Karpas-422 (cell line): ENCODE measurements around the gene SYMPK. TPM values are rescaled to one million over a fixed set of nuclear protein-coding genes. Genes with fewer than 3 reads are reported as not detected.
A peak's percentile ranks its signal among the peaks of the same experiment; 100 is the strongest.

Experiments used
- DNase-seq: peaks from one replicate; pipeline ENCODE4 v3.0.0-alpha.2; 2015
- H2AFZ ChIP-seq: fragments of 200-600 bp; sonication (generic); 2 replicates; pipeline ENCODE4 v1.6.1; 2014; ENCODE audit warnings: antibody characterized with exemption, low read length, mixed read lengths
- H3K27ac ChIP-seq: fragments of 200-600 bp; sonication (generic); 2 replicates; pipeline ENCODE4 v1.5.1; 2014; ENCODE audit warnings: mild to moderate bottlenecking, low read length, moderate library complexity
- H3K27me3 ChIP-seq: fragments of 200-600 bp; sonication (generic); 2 replicates; pipeline ENCODE4 v1.6.1; 2014; ENCODE audit warnings: low read length, mixed read lengths
- H3K36me3 ChIP-seq: fragments of 200-600 bp; sonication (generic); 2 replicates; pipeline ENCODE4 v1.6.1; 2014; ENCODE audit warnings: low read length, mixed read lengths; ENCODE audit not compliant: insufficient read depth
- H3K4me1 ChIP-seq: fragments of 200-600 bp; sonication (generic); 2 replicates; pipeline ENCODE4 v1.6.1; 2014; ENCODE audit warnings: mild to moderate bottlenecking, low read length, mixed read lengths
- H3K4me2 ChIP-seq: fragments of 200-600 bp; sonication (generic); 2 replicates; pipeline ENCODE4 v1.6.1; 2014; ENCODE audit warnings: low read length, low read depth, mild to moderate bottlenecking; ENCODE audit not compliant: poor library complexity, severe bottlenecking
- H3K4me3 ChIP-seq: fragments of 200-600 bp; sonication (generic); 2 replicates; pipeline ENCODE4 v1.5.1; 2014; ENCODE audit warnings: mild to moderate bottlenecking, antibody characterized with exemption, low read length, mixed read lengths
- H3K79me2 ChIP-seq: fragments of 200-600 bp; sonication (generic); 2 replicates; pipeline ENCODE4 v1.6.1; 2014; ENCODE audit warnings: mild to moderate bottlenecking, low read length, mixed read lengths
- H3K9ac ChIP-seq: fragments of 200-600 bp; sonication (generic); 2 replicates; pipeline ENCODE4 v1.6.0; 2014; ENCODE audit warnings: low read length
- H3K9me2 ChIP-seq: fragments of 200-600 bp; sonication (generic), shearing (Covaris generic); replicated peaks from 2 replicates; pipeline ENCODE4 v1.6.0; 2014; ENCODE audit warnings: mild to moderate bottlenecking, low read length, moderate library complexity; ENCODE audit not compliant: insufficient read depth
- H3K9me3 ChIP-seq: fragments of 300-700, 200-600 bp; sonication (generic); 2 replicates; pipeline ENCODE4 v1.6.1; 2014; ENCODE audit warnings: low read length, mixed read lengths
- H4K20me1 ChIP-seq: fragments of 200-600 bp; sonication (generic); 2 replicates; pipeline ENCODE4 v1.6.1; 2014; ENCODE audit warnings: mild to moderate bottlenecking, antibody characterized with exemption, low read length, low read depth; ENCODE audit not compliant: insufficient read depth
- total RNA-seq: library from RNA; depleted of rRNA; stranded (reverse); fragments of >200 nt; shearing (Covaris generic); gene quantifications from 2 replicates; pipeline ENCODE4 v1.2.3, GENCODE V29; 2014; ENCODE audit warnings: low replicate concordance

Gene SYMPK
- total RNA-seq, 1 experiment from 2014 or later: 28.3 TPM

DNA sequence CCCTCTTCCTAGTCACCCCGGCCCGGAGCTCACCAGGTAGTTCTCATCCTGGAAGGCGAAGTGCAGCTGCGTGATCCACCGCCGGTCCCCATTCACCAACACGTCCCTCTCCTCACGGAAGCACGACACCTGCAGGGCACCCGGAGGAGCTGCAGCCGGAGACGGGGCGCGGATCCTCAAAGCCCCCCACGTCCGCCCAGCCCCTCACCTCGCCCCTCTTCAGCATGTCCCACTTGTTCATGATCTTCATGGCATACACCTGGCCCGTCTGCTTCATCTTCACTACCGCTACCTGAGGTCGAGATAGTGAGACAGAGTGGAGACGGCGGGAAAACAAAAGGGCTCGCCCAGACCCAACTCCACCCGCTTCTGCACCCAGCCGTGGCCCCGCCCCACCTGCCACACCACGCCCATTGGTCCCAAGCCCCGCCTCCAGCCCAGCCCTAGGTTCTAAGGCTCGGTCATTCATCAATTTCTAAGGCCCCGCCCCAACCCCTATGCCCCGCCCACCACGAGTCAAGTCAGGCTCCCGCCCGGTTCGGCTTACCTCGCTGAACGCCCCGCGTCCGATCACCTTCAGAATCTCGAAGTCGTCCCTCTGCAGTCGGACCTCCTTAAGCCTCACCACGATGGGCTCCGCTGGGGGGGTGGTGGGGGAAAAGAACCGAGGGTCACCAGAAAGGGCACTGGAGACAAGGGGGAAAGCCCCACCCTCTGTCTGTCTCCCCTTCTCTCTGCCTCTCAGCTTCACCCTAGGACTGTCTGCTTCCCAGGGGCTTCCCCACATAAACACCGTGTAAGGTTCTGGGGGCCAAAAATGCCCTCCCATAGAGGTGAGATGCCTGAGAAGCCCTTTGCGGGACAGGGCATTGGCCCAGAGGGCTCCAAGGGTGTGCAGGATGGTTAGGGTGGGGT lies 83.5 kb downstream of the SYMPK start:
- H3K27me3 ChIP-seq: no peaks in the 10 kb centered on the region

DNA sequence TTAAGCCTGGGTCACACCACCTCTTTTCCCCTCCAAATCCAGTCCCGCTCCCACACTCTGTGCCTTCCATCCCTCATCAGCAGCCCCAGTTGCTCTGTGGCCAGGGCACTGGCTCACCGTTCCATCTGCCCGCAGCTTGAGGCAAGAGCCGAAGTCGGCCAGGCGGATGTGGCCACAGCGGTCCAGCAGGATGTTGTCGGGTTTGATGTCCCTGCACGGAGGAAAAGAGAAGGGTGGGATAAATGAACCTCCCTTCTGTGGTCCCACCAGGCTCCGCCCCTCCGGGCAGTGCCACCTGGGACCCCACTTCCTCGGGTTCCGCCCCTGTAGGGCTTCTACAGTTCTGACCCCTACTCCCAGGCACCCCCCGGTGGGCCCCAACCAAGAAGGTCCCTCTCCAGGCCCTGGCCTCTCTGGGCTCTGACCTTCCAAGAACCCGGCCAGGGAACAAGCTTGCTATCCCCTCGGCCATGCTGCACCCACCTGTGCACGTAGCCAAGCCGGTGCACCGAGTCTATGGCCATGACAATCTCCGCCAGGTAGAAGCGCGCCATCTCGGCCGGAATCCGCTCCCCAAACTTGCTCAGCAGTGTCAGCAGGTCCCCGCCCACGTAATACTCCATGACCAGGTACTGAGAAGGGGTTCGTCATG lies 84.8 kb downstream of the SYMPK start:
- peaks cover 4% of the 10 kb centered on the region; the same call in 1 of the 2 replicates for H3K36me3 ChIP-seq
- DNase-seq: no peak
- no peak overlapping the region for H3K9ac ChIP-seq
- H3K27me3 ChIP-seq: no peaks in the 10 kb centered on the region
- H3K4me3 ChIP-seq: no peak overlapping the region
- no peaks in the 10 kb centered on the region for H3K9me3 ChIP-seq
- no peak overlapping the region for H3K27ac ChIP-seq
- no peak overlapping the region for H3K4me2 ChIP-seq
- H4K20me1 ChIP-seq: peaks cover 6% of the 10 kb centered on the region; the same call in 1 of the 2 replicates
- H2AFZ ChIP-seq: no peak overlapping the region
- H3K9me2 ChIP-seq: no peaks in the 10 kb centered on the region
- no peaks in the 10 kb centered on the region for H3K79me2 ChIP-seq
- peaks cover 14% of the 10 kb centered on the region for H3K4me1 ChIP-seq

More for the DNA sequence above, 83.5 kb downstream of the SYMPK start:
- H3K9ac ChIP-seq: peak overlapping the region; percentile 44
- peak; percentile 97 for DNase-seq
- H3K4me3 ChIP-seq: peak overlapping the region; percentile 38; the same call in 1 of the 2 replicates
- no peak overlapping the region for H2AFZ ChIP-seq
- H3K4me1 ChIP-seq: peaks cover 14% of the 10 kb centered on the region
- no peaks in the 10 kb centered on the region for H3K79me2 ChIP-seq
- H3K4me2 ChIP-seq: peak overlapping the region; percentile 58
- peaks cover 4% of the 10 kb centered on the region; the same call in 1 of the 2 replicates for H3K36me3 ChIP-seq
- H4K20me1 ChIP-seq: peaks cover 10% of the 10 kb centered on the region; the same call in 1 of the 2 replicates
- H3K9me2 ChIP-seq: no peaks in the 10 kb centered on the region
- H3K9me3 ChIP-seq: no peaks in the 10 kb centered on the region
- no peak overlapping the region for H3K27ac ChIP-seq

DNA sequence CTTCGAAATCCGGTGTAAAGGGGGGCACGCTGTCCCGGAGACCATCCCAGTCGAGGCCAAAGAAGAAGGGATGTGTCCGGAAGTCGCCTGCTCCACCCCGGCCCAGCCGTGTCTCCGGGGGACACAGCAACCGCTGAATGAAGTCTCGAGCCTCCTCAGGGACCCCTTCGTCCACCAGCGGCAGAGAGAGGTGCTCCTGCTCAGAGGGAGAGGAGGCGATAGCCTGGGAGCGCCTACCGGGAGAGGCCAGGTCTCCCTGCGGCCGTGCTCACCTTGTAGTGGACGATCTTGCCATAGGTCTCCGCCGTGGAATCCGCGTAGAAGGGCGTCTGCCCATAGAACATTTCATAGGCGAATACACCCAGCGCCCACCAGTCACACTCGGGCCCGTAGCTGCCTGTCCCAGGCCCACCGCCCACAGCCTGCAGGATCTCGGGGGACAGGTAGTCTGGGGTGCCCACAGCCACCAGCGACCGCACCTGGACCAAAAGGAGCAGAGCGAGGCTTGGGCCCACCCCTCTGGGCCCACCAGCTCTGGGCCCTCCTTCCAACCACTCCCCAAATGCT lies 85.5 kb downstream of the SYMPK start:
- Histone ChIP-seq H3K4me3 (no peak overlapping the region), H4K20me1 (peaks cover 6% of the 10 kb centered on the region; the same call in 1 of the 2 replicates), H3K4me1 (peaks cover 14% of the 10 kb centered on the region), H3K9me3 (no peaks in the 10 kb centered on the region), H3K4me2 (no peak overlapping the region), H3K27ac (no peak overlapping the region), H2AFZ (no peak overlapping the region), H3K27me3 (no peaks in the 10 kb centered on the region), H3K79me2 (no peaks in the 10 kb centered on the region), H3K9me2 (no peaks in the 10 kb centered on the region), H3K9ac (no peak overlapping the region), H3K36me3 (peaks cover 4% of the 10 kb centered on the region; the same call in 1 of the 2 replicates)
- DNase-seq: no peak

DNA sequence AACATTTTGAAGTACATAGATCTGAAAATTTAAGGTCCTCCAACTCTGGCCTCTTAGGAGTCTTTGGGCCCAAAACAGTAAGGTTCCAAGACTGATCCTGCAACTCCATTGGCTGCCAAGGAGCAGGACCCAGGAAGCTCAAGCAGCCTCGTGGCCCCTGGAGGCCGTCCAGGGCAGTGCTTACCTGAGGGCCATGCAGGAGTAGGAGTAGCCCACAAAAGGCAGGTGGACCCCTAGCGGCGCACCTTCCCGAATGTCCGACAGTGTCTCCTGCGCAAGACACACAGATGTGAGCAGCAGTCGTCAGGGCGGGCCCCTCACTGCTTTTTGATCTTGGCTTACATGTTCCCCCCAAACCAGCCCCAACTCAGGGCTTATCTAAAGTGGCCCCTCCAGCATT lies 88.2 kb downstream of the SYMPK start:
- Histone ChIP-seq H3K27ac (no peak overlapping the region), H2AFZ (no peak overlapping the region), H4K20me1 (0 out of 2 replicates have a peak, but pooled peaks cover 3% of the 10 kb centered on the region), H3K27me3 (no peaks in the 10 kb centered on the region), H3K9me3 (no peaks in the 10 kb centered on the region), H3K36me3 (peaks cover 4% of the 10 kb centered on the region; the same call in 1 of the 2 replicates), H3K79me2 (no peaks in the 10 kb centered on the region), H3K4me3 (no peak overlapping the region), H3K4me1 (peaks cover 21% of the 10 kb centered on the region), H3K4me2 (no peak overlapping the region), H3K9ac (no peak overlapping the region), H3K9me2 (no peaks in the 10 kb centered on the region)
- DNase-seq: no peak

DNA sequence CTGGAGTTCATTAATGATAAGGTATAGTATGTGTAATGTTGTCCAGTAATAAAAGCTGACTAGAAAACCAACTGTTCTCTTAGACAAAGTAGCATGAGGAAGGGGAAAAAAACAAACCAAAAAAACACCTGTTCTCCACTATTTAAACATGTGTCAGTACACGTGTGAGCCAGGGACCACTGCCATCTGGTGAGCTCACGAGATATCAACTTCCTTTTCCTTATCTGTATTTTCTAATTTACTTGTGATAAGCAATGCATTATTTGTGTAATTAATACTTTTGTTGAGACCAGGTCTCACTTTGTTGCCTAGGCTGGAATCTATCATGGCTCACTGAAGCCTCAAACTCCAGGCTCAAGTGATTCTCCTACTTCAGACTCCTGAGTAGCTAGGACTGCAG lies 89.6 kb downstream of the SYMPK start:
- Histone ChIP-seq H3K4me2 (no peak overlapping the region), H4K20me1 (0 out of 2 replicates have a peak, but pooled peaks cover 4% of the 10 kb centered on the region)
- no peak for DNase-seq

GRCh38 chr19:45772912-45773311 lies 90.0 kb downstream of the SYMPK start:
- Histone ChIP-seq H3K9ac (no peak overlapping the region), H3K36me3 (peaks cover 4% of the 10 kb centered on the region; the same call in 1 of the 2 replicates), H3K9me2 (no peaks in the 10 kb centered on the region), H3K4me1 (peaks cover 23% of the 10 kb centered on the region), H3K9me3 (no peaks in the 10 kb centered on the region), H3K27me3 (no peaks in the 10 kb centered on the region), H3K4me3 (no peak overlapping the region), H3K27ac (no peak overlapping the region), H4K20me1 (0 out of 2 replicates have a peak, but pooled peaks cover 4% of the 10 kb centered on the region), H2AFZ (no peak overlapping the region), H3K79me2 (no peaks in the 10 kb centered on the region), H3K4me2 (no peak overlapping the region)
- no peak for DNase-seq

More for the DNA sequence above, 89.6 kb downstream of the SYMPK start:
- Histone ChIP-seq H3K4me3 (no peak overlapping the region), H3K27me3 (no peaks in the 10 kb centered on the region), H3K4me1 (peaks cover 19% of the 10 kb centered on the region), H3K36me3 (peaks cover 4% of the 10 kb centered on the region; the same call in 1 of the 2 replicates), H3K9ac (no peak overlapping the region), H2AFZ (no peak overlapping the region), H3K9me2 (no peaks in the 10 kb centered on the region), H3K79me2 (no peaks in the 10 kb centered on the region), H3K27ac (no peak overlapping the region), H3K9me3 (no peaks in the 10 kb centered on the region)

DNA sequence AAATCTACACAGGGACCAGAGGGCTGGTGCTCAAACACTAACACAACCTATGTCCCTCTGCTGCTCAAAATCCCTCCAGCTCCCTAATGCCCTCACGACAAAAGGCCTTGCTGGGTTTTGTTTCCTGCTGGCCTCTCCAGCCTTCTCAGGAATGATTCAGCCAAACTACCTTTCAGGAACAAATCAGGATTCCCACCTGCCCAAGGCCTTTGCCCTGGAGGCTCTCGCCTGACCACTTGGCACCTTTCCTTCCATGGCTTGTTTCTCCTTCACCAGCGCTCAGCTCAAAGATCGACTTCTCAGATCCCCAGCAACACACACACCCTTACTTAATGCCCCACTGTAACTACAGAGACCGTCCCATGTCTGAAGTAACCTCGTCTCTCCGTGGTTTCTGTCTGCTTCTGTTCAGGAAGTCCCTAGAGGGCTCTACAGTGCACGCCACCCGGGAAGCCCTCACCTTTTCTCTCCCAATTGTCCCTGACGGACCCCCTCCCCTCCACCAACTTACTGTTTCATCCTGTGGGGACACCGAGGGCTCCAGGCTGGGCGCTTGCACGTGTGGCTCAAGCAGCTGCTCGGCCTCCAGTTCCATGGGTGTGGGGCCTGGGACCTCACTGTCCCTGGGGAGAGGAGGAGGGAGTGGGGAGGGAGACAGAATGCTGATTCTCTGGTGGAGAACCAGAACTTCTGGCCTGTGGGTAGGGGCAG lies 90.7 kb downstream of the SYMPK start:
- no peaks in the 10 kb centered on the region for H3K27me3 ChIP-seq
- no peaks in the 10 kb centered on the region for H3K9me2 ChIP-seq
- H3K36me3 ChIP-seq: no peaks in the 10 kb centered on the region; the same call in 1 of the 2 replicates
- H4K20me1 ChIP-seq: 0 out of 2 replicates have a peak, but pooled peaks cover 4% of the 10 kb centered on the region
- no peak overlapping the region for H3K27ac ChIP-seq
- H3K4me3 ChIP-seq: no peak overlapping the region
- H2AFZ ChIP-seq: no peak overlapping the region
- H3K9me3 ChIP-seq: no peaks in the 10 kb centered on the region
- DNase-seq: no peak
- no peak overlapping the region for H3K4me2 ChIP-seq
- no peaks in the 10 kb centered on the region for H3K79me2 ChIP-seq
- peaks cover 24% of the 10 kb centered on the region for H3K4me1 ChIP-seq
- no peak overlapping the region for H3K9ac ChIP-seq
